GM12878 (cell line): Measurements from ENCODE around the gene PRKCB.
"Not testable (repeated sequence)": the region's sequence is repeated elsewhere in the genome, so short reads cannot be mapped to it uniquely, and the experiment has no call there.

Experiments
- CBX3 ChIP-seq: fragments of 200-600 bp; sonication (generic); IDR thresholded peaks from 2 replicates; pipeline ENCODE4 v1.6.1; 2016; ENCODE audit warnings: low read depth, borderline replicate concordance
- CTCF ChIP-seq, 3 experiments: IDR thresholded peaks in 2 of 3; conservative IDR thresholded peaks in 1 of 3; 2 replicates each; pipeline ENCODE4 v1.5.1; 2011; ENCODE audit warnings: low read depth in 3 of 3, low read length in 3 of 3, mild to moderate bottlenecking in 3 of 3, control low read depth in 2 of 3, moderate library complexity in 2 of 3, inconsistent platforms in 1 of 3, mixed read lengths in 1 of 3; ENCODE audit not compliant: control insufficient read depth in 2 of 3, insufficient read depth in 1 of 3; ENCODE audit errors: extremely low read depth in 1 of 3
- HDAC2 ChIP-seq: fragments of 200-600 bp; sonication (generic); IDR thresholded peaks from 2 replicates; pipeline ENCODE4 v1.6.1; 2017
- HDGF ChIP-seq: fragments of 450-650 bp; IDR thresholded peaks from 2 replicates; pipeline ENCODE4 v1.6.1; 2016; ENCODE audit warnings: antibody characterized with exemption
- NBN ChIP-seq: fragments of 450-650 bp; IDR thresholded peaks from 2 replicates; pipeline ENCODE4 v1.6.1; 2016
- TARDBP ChIP-seq: IDR thresholded peaks from 2 replicates; pipeline ENCODE4 v1.6.1; 2016; ENCODE audit warnings: borderline replicate concordance
- TCF7 ChIP-seq: IDR thresholded peaks from 2 replicates; pipeline ENCODE4 v1.6.1; 2014; ENCODE audit warnings: antibody characterized with exemption, borderline replicate concordance
- ZNF384 ChIP-seq: IDR thresholded peaks from 2 replicates; pipeline ENCODE4 v1.6.1; 2012; ENCODE audit warnings: low read depth, mild to moderate bottlenecking, low read length, improper control_type of control experiment, borderline replicate concordance
- TF ChIP-seq, protein P1 (sequence below): IDR thresholded peaks from 2 replicates; pipeline ENCODE4 v1.6.1; 2012; ENCODE audit warnings: low read depth, low read length, improper control_type of control experiment

DNA sequence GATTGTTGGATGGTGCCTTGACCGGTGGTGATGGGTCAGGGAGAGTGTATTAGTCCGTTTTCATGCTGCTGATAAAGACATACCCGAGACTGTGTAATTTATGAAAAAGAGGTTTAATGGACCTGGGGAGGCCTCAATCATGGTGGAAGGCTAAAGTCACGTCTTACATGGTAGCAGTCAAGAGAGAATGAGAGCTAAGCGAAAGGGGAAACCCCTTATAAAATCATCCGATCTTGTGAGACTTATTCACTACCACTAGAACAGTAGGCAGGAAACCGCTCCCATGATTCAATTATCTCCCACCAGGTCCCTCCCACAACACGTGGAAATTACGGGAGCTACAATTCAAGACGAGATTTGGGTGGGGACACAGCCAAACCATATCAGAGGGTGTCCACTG lies 316.3 kb downstream of the PRKCB start:
- TF ChIP-seq, protein P1, sequence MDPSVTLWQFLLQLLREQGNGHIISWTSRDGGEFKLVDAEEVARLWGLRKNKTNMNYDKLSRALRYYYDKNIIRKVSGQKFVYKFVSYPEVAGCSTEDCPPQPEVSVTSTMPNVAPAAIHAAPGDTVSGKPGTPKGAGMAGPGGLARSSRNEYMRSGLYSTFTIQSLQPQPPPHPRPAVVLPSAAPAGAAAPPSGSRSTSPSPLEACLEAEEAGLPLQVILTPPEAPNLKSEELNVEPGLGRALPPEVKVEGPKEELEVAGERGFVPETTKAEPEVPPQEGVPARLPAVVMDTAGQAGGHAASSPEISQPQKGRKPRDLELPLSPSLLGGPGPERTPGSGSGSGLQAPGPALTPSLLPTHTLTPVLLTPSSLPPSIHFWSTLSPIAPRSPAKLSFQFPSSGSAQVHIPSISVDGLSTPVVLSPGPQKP: not testable (repeated sequence)
- not testable (repeated sequence) for TF ChIP-seq CTCF (IDR thresholded peaks at IDR 0.05 in 2 of 3, conservative IDR thresholded peaks at IDR 0.05 in 1 of 3; ENCODE audit: control insufficient read depth in 2 of 3, extremely low read depth in 1 of 3, insufficient read depth in 1 of 3, low read depth in 3 of 3, low read length in 3 of 3); TCF7; TARDBP; CBX3; HDAC2; ZNF384; HDGF; NBN
